OCI-LY1 (cell line): ENCODE data around the gene PREP.

Experiments used
- CTCF ChIP-seq: fragments of 200-600 bp; sonication (generic), shearing (Covaris generic); IDR thresholded peaks from 2 replicates; pipeline ENCODE4 v1.5.1; 2017; ENCODE audit warnings: mild to moderate bottlenecking, antibody characterized with exemption, low read length, moderate library complexity, mixed read lengths
- EZH2 ChIP-seq: fragments of 200-600 bp; sonication (generic), shearing (Covaris generic); IDR thresholded peaks from 2 replicates; pipeline ENCODE4 v1.8.0; 2017; ENCODE audit warnings: borderline replicate concordance, mixed run types, mild to moderate bottlenecking, antibody characterized with exemption, low read length, moderate library complexity, mixed read lengths

- no peak for TF ChIP-seq CTCF
- TF ChIP-seq EZH2, result no peak
Measured at GRCh38 chr6:105449756-105450390, 47.0 kb upstream of the PREP start.
